GM06990 (cell line): ENCODE results near the gene SLC12A5.

Experiments
- DNase-seq: peaks from one replicate; pipeline ENCODE4 v3.0.0-alpha.2; 2011; ENCODE audit not compliant: insufficient read length; ENCODE audit errors: extremely low read depth
- H3K27me3 ChIP-seq: replicated peaks from 2 replicates; pipeline ENCODE4 v1.6.0; 2011; ENCODE audit warnings: low read length; ENCODE audit not compliant: control insufficient read depth, insufficient read depth
- H3K36me3 ChIP-seq: 2 replicates; pipeline ENCODE4 v1.5.1; 2011; ENCODE audit warnings: low read length; ENCODE audit not compliant: control insufficient read depth, insufficient read depth
- H3K4me3 ChIP-seq: replicated peaks from 2 replicates; pipeline ENCODE4 v1.5.1; 2011; ENCODE audit warnings: low read depth, mild to moderate bottlenecking, control low read depth, low read length
- CTCF ChIP-seq: IDR thresholded peaks from 2 replicates; pipeline ENCODE4 v1.5.1; 2011; ENCODE audit warnings: low read length, control low read depth, mild to moderate bottlenecking, inconsistent platforms; ENCODE audit not compliant: insufficient read depth, poor library complexity, severe bottlenecking

Gene SLC12A5

DNA sequence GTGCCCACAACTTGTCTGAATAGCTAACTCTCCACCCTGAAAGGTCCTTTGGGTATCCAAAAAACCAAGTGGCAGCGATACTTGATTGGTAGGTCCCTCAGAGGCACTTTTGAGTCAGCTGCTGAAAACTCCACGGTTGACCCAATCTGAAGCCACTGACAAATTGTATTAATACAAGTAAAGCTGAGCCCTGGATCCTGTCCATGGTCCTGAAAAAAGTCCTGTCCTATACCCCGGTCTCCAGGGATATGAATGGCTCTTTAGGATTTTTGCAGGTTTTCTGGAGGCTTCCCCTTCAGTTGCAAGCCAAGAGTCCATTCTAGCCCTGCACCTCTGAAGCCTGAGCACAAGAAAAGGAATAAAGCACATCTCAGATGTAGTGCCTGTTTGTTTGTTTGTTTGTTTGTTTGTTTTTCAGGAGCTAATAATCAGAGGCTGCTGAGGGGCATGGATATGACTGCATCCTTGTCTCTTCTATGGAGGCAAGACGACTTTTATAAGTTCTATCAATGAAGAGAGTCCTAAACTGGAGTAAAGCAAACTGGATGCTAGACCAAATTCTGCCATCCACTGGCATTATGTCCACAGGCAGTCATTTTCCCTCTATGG is 1.7 kb upstream of the SLC12A5 start:
- no peaks in the 10 kb centered on the region for H3K36me3 ChIP-seq
- no peak overlapping the region for H3K4me3 ChIP-seq
- DNase-seq: no peak
- peaks cover 8% of the 10 kb centered on the region for H3K27me3 ChIP-seq
- no peak for TF ChIP-seq CTCF

DNA sequence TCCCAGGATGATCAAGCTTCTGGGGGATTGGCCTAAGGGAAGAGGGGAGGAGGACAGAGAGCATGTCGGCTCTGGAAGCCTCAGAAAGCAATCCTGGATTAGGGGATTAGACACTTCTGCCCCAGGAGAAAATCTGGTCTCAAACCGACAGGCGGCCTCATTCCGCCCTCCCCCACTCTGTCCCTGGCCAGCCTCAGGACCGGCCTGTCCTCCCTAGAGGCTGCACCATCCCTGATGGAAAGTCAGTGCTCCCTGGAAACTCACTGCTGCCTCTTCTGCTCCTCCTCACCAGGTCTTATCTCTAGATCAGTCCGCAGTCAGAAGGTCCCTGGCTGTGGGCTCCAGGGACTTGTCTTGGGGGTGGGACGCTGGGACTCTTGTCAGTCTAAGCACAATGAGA is 905 bp upstream of the SLC12A5 start:
- H3K4me3 ChIP-seq: no peak overlapping the region
- TF ChIP-seq CTCF: no peak
- DNase-seq: no peak
- no peaks in the 10 kb centered on the region for H3K36me3 ChIP-seq
- H3K27me3 ChIP-seq: peaks cover 8% of the 10 kb centered on the region

DNA sequence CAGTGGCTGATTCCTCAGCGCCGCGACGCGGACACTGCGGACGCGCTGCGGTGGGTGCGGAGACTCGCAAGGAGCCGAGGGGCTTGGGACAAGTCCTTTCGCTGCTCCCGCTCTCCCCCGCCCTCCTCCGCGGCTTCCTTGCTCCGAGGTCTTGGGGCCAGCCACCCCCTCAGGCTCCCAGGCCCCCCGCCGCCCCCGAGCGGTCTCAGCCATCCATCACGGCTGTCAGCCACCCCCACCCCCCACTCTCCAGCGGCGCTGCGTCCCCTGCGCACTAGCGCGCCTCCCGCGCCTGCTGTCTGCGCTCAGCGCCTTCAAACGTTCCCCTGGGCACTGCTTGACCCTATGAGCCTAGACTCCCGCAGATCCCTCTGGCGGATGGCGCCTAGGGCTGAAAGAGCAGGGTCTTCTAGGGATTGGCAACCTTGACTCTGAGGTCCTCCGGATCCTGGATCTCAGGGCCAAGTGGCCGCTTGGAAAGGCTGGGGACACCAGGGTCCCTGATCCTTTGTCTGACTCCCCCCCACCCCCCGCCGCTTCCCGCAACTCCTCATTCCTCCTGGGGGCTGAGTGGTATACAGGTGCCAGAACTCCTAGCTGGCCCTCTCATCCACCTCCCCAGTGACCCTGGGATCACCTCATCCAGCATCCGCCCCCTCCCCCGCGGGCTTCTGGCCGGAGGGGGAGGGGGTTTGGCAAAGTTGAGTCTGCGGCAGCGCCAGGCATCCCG is 1.4 kb downstream of the SLC12A5 start:
- Histone ChIP-seq H3K36me3 (no peaks in the 10 kb centered on the region), H3K27me3 (peaks cover 8% of the 10 kb centered on the region), H3K4me3 (no peak overlapping the region)
- no peak for TF ChIP-seq CTCF
- no peak for DNase-seq

- TF ChIP-seq CTCF: no peak
- Histone ChIP-seq H3K4me3 (no peak overlapping the region), H3K27me3 (peaks cover 8% of the 10 kb centered on the region), H3K36me3 (no peaks in the 10 kb centered on the region)
- no peak for DNase-seq
These were observed 2.1 kb downstream of the SLC12A5 start for GRCh38 chr20:46031014-46031569.

DNA sequence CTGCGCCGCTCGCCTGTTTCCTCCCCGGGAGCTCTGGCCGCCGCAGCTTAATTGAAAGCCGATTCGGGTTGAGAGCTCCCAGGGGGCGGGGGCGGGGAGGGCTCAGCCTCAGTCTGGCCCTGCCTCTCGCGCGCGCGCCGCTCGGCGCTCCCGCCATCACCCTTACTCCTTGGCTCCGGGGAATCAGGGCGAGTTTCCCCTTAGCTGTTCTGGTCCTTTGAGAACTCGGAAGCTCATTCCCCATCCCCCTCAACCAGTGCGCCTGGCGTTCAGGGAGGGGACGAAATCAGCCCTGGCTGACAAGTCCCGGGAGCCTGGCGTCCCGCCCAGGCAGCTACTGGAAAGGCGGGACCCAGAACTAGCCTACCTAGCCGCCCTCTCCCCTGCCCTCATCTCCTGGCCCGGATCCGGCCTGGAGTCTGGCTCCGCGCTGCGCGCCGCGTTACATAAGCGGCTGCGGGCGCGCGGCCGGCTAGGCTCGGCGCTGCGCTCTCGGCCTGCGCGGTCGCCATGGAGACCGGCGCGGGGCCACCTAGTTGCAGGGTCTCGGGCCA is 2.8 kb downstream of the SLC12A5 start:
- Histone ChIP-seq H3K4me3 (no peak overlapping the region; the same call in 1 of the 2 replicates), H3K36me3 (no peaks in the 10 kb centered on the region), H3K27me3 (peaks cover 8% of the 10 kb centered on the region)
- no peak for DNase-seq
- TF ChIP-seq CTCF: no peak
